GM19099 (cell line): ENCODE measurements around the gene COL15A1.

Source experiments
- POLR2A ChIP-seq: IDR thresholded peaks from 3 replicates; pipeline ENCODE4 v1.6.1; 2011; ENCODE audit warnings: low read depth; ENCODE audit not compliant: insufficient read length; ENCODE audit errors: extremely low read depth

COL15A1 gene

DNA sequence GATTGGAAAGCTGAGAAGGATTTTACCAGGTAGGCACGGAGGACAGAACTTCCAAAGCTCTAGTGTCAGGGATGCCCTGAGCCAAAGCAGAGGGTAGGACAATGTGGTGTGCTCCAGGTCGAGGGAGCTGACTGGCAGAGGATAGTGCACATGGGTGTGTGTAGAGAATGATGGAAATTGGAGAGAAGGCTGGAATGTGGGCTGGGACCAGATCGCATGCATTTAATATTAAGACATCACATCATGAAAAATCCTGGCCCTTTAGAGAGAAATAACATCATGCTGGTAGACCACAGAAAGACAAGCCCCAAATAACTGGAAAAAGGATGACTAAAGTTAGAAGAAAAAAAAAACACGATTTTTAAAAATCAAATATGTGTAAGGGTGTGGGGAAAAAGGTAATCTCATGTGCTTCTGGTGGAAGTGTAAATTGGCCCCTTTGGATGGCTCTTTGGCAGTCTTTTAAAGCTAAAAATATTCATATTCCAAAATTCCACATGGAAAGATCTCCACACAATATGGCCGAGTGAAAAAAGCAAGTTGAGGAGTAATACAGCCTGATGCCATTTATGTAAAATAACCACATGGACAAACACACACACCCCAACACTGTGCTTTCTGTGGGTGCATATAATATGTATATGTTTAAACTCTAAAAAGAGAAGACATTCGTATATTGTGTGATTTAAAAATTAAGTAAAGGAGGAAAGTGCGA, 94.2 kb downstream of the COL15A1 start:
- TF ChIP-seq POLR2A = no peak

DNA sequence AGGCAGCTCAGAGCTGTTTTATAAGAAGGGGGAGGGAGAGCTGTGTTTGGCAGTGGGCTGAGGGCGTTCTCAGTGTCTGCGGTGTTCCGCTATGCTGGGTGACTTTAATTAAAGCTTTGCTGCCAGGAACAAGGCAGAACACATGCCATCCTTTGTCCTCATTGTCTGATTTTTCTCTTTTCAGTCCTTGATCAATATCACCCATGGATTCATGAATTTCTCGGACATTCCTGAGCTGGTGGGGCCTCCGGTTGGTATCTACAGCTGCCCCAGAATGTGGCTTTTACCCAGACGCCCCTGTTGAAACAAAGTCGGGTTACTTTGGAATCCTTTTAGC, 94.7 kb downstream of the COL15A1 start:
- no peak for TF ChIP-seq POLR2A

DNA sequence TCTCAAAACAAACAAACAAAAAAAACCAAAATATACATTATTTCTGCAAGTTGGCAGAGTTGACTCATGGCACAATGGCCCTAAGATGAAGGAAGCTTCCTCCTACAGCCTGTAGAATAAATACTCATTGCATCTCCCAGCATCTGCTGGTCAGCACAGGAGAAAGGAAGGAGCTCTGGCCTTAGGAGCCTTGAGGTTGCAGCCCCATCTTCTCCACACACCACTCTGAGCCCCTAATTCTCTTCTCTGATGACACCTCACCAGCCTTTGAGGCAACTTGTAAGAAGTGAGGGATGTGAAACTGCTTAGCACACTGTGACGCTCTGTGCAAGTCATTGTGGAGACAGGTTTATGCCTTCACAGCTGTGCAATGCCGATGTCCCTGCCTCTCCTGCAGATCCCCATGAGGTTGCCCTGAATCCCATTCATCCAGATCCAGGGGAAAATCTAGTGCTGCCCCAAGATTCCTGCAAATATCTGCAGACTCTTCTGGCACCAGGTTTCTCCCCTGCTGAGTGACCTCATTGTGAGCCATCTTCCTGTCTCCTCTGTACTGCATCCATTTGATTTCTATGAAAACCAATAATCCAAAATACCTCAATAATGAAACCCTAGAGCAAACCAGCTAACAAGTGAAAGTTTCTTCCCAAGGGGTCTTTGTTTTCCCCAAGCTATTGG, 95.9 kb downstream of the COL15A1 start:
- no peak for TF ChIP-seq POLR2A

DNA sequence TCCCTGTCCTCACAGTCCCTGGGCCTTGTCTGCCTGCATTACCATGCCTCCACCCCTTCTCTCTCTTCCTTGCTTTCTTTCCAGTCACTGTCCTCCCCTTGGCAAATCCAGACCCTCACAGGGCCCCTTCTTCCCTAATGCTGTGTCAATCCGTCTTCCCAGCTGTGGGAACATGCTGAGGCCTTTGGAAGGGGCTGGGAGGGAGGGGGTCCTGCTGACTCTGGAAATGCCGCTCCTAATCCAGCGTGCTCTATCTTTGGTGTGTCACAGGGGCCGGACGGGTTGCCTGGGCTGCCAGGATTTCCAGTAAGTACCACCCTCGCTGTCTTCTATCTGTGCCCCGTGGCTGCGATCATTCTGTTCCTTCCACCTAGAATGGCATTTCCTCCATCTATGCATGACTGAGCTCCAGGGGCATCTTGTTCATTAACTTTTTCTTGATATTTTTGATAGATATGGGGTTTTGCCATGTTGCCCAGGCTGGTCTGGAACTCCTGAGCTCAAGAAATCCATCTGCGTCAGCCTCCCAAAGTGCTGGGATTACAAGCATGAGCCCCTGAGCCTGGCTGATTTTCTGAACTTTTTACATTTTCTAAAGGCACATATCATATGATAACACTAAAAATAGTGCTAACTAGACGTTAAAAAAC, 96.7 kb downstream of the COL15A1 start:
- no peak for TF ChIP-seq POLR2A

DNA sequence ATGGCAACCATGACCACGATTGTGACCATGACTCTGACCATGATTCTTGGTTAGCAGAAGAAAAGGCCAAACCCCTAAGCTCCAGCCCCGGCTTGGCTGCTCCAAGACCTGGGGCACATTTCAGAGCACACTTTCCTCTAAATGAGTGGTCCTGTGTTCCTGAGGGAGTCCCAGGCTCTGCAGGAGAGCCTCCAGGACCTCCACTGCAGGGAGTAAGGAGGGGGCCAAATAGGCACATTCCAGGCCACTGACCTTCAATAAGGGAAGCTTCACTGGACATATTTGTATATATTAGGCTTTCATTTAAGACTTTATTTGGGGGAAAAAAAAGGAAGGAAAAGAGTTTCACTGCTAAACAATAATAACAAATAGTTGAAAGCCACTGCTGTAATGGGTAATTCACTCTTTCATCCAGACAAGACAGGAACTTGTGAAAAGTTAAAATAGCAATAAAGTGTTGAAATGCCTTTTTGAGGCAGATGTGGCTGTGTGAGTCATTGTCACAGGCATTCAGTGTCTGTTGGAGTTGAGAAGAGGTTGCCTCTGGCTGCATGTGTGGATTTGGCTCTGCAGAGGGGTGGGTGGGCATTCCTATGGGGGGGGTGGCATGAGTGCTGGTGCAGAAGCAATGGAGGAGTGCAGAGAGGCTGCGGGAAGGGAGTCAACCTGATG, 97.3 kb downstream of the COL15A1 start:
- no peak for TF ChIP-seq POLR2A

DNA sequence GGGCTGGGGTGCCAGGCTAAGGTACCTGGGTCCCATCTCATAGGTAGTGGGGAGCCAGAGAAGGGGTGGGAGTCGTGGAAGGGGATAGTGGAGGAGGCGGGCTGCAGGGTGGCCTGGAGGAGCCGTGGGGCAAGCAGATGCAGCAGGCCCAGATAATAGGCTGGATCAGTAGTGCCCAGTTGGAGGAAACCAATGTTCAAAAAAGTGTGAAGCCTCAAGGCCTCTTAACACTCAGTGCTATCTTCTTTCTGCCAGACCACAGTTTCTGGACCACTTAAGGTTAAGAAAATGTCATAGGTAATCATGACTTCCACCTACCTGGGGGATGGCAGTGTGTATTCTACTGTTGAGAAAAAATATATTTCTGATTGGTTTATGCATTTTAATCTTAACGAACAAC, 97.9 kb downstream of the COL15A1 start:
- no peak for TF ChIP-seq POLR2A

DNA sequence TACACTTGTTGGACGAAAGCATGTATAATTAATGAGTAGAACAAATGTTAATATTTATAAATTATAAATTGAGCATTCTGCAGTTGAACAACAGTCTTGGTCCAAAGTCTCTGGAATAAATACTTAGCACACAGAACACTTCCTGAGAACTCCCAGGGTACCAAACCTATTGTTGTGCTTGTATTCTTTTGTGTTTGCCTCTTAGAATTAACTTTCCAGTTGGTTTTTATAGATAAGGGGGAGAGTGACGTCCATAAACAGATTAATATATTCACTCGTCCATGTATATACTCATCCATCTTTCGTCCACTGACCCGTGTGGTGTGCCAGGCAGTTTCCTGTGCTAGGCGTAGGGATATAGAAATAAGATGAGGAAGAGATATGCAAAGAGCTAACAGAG, 98.9 kb downstream of the COL15A1 start:
- TF ChIP-seq POLR2A = no peak

DNA sequence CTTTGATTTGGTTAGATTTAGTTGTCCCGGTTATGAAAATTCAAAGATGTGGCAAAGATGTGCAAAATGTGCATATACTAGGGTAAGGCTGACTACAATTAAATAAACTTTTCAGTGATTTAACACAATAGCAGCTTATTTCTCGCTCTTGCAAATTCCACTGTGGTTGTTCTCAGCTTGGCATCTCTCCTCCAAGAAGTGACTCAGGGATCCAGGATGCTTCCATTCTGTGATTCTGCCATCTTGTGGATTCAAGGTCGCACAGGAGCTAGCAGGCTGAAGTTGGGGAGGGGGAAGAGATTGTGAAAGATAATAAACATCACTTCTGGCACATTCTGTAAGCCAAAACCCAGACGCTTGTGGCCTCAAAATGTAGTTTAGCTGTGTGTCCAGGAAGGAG, 101.1 kb downstream of the COL15A1 start:
- no peak for TF ChIP-seq POLR2A

DNA sequence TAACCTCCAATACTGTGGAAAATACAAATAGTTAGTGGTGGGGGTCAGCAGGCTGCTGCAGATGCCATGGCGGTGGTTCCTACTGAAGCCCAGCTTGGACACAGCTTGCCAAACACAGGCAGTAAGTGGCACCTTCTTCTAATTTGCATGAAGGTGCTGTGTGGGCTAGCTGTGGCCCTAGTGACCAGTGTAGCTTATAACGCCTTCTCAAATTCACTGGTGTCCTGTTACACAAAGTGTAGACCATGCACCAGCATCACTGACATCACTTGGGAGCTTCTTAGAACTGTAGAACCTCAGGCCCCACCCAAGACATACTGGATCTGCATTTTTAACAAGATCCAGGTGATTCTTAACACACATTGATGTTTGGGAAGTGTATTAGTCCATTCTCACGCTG, 102.4 kb downstream of the COL15A1 start:
- TF ChIP-seq POLR2A = no peak

DNA sequence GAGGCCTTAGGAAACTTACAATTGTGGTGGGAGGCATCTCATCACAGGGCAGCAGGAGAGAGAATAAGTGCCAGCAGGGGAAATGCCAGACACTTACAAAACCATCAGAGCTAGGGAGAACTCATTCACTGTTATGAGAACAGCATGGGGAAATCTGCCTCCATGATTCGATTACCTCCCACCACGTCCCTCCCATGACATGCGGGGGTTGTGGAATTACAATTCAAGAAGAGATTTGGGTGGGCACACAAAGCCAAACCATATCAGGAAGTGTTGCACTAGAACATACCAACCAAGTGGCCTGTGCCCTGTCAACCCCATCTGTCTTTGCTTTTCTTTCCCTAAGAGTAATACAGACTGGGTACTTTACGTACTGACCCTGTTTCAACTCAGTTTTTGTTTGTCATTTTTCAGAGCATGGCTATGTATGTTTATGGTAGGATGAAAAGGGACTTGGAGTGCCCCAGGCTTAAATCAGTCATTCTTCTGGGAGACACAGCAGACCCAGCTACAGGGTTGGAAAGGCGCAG, 102.9 kb downstream of the COL15A1 start:
- no peak for TF ChIP-seq POLR2A

DNA sequence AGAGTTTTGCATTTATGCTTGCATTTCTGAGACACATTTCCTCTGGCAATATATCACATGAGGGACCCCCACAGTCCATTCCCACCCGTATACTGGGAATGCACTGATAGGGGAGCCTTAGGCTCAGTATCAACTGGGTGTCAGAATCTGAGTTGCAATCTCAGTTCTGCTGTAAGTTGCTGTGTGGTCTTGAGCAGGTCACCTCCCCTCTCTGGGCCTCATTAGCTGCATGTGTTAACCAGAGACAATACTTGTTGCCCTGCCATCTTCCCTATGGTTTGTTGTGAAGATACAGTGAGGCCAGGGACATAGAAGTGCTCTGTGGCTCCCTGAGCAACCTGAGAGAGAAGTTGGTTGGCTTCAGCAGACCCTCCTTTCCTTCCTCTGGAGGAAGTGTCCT, 105.5 kb downstream of the COL15A1 start:
- TF ChIP-seq POLR2A = no peak

DNA sequence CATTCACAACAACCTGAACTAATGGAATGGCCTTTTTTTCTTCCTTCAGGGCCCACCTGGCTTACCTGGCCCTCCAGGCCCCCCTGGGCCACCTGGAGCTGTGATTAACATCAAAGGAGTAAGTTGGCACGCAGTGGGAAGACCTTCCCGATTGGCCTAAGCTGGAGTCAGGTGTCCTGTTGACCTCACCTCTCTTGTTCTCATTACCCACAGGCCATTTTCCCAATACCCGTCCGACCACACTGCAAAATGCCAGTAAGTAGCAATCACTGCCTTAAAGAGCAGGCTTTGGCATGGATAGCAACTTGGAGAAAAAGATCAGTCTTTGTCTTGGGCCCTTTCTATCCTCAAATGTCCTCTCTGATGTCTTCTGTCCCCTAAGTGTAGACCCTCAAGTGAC, 105.9 kb downstream of the COL15A1 start:
- TF ChIP-seq POLR2A = no peak

DNA sequence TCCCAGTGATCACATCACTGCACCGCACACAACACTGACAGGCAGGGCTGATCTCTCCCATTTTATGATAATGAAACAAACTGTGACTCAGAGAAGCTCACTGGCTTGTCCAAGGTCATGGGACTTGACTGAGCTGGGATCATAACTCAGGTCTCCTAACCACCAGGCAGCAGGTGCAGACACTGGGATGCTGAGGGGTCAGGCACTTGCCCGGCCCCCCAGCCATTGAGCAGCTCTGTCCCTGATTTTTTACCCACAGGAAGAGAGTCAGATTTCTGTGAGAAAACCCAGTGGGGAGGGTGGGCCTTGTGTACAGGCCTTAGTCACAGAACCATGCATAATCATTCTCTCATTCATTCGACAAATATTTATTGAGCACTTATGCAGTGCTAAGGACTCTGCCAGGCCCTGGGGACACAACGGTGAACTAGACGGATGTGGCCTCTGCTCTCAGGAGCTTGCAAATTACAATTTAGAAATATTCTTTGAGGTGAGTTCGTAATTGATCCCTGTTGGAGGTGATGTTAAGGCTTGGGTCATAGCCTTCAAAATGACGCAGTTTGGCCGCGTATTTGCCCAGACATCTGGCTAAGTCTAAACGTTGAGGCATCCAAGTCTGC, 106.7 kb downstream of the COL15A1 start:
- TF ChIP-seq POLR2A = no peak

DNA sequence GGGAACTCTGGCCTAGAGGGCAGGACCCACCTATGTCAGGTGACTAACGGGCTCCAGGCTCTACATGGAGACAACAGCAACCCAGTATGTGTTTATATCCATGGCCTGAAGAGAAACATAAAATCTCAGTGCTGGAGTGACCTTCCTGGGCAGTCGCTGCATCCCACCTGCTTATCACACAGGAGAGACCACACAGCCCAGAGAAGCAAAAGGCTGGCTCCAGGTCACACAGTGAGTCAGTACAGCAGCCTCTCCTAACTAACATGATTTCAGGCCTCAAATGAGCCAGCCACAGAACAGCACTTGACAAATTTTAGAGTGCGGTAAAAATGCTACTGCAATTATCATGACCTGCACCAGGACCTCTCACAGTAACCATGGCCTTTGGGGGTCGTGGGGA, 107.2 kb downstream of the COL15A1 start:
- no peak for TF ChIP-seq POLR2A

DNA sequence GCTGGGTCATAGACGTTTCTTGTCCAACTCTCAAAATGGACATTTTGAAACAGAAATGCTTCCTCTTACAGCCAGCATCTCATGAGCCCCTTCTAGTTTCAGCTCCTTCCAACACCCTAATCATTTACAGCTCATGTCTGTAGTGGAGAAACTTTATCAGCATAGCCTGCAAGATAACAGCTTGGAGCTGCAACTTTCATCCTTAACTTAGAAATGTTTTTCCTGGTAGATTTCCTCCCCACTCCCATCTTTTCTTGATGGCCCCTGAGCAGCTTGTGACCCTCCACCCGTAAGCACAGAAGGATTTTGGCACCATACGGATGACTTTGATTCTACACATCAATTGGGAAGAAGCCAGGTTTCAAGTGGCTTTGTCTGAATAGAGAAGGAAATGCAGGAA, 107.7 kb downstream of the COL15A1 start:
- no peak for TF ChIP-seq POLR2A
